Endothelial cell of umbilical vein (primary cell): Measurements from ENCODE around the gene CA14. TPM values are rescaled to one million over a fixed set of nuclear protein-coding genes. Genes with fewer than 3 reads are reported as not detected.

Experiments used
- BruUV-seq: library from RNA; stranded (reverse); fragments of 400-500 nt; replicated peaks from 2 replicates; lab custom pipeline; 2021; lab: Mats Ljungman, UMichigan
- CTCF ChIA-PET: fragments of 300-600, 350-600 bp; sonication (Branson Sonifier 250); formaldehyde crosslinking; loops from one replicate; lab custom pipeline; 2021; ENCODE audit warnings: antibody characterized with exemption, inconsistent platforms; lab: Charles Lee
- POLR2A ChIA-PET: fragments of 300-600, 350-600 bp; sonication (Branson Sonifier 250); formaldehyde crosslinking; loops from one replicate; lab custom pipeline; 2021; ENCODE audit warnings: antibody characterized with exemption, inconsistent platforms; lab: Charles Lee
- DNase-seq: peaks from one replicate; pipeline ENCODE4 v3.0.0-alpha.2; 2011; ENCODE audit warnings: low read depth, low spot score
- FAIRE-seq: peaks from 2 replicates; lab custom pipeline; 2011; peaks lifted over from hg19 to GRCh38; lab: Jason Lieb, UNC
- H2AFZ ChIP-seq: 2 replicates; pipeline ENCODE4 v1.6.0; 2012; ENCODE audit warnings: low read depth, low read length, control low read depth, inconsistent platforms
- H3K27ac ChIP-seq: 2 replicates; pipeline ENCODE4 v1.5.1; 2011; ENCODE audit warnings: low read depth, mild to moderate bottlenecking, control low read depth, low read length, moderate library complexity; ENCODE audit not compliant: insufficient read depth
- H3K27me3 ChIP-seq, 2 experiments: 2 replicates each; pipeline versions ENCODE4 v1.6.0 to v1.6.1; 2011; ENCODE audit warnings: low read length in 2 of 2, mixed read lengths in 1 of 2; ENCODE audit not compliant: control insufficient read depth in 2 of 2, insufficient read depth in 2 of 2
- H3K36me3 ChIP-seq, 2 experiments: 2 replicates in 1 of 2; 3 replicates in 1 of 2; pipeline ENCODE4 v1.5.1; 2011; ENCODE audit warnings: low read length in 2 of 2, mild to moderate bottlenecking in 1 of 2, moderate library complexity in 1 of 2; ENCODE audit not compliant: control insufficient read depth in 2 of 2, insufficient read depth in 2 of 2; ENCODE audit errors: extremely low read depth in 1 of 2
- H3K4me1 ChIP-seq: 3 replicates; pipeline ENCODE4 v1.5.1; 2011; ENCODE audit warnings: mild to moderate bottlenecking, low read length; ENCODE audit not compliant: control insufficient read depth, insufficient read depth; ENCODE audit errors: extremely low read depth
- H3K4me2 ChIP-seq: 2 replicates; pipeline ENCODE4 v1.6.1; 2011; ENCODE audit warnings: low read length, control low read depth, mixed read lengths; ENCODE audit not compliant: insufficient read depth
- H3K4me3 ChIP-seq, 3 experiments: fragments of 200-600 bp in 1 of 3; sonication (generic), shearing (Covaris generic) in 1 of 3; replicated peaks in 1 of 3; 2 replicates each; pipeline ENCODE4 v1.5.1; 2011 to 2016; ENCODE audit warnings: control low read depth in 3 of 3, low read length in 3 of 3, mild to moderate bottlenecking in 2 of 3, inconsistent platforms in 1 of 3, low read depth in 1 of 3, moderate library complexity in 1 of 3; ENCODE audit not compliant: insufficient read depth in 1 of 3
- H3K79me2 ChIP-seq: 2 replicates; pipeline ENCODE4 v1.6.0; 2012; ENCODE audit warnings: low read length, inconsistent platforms; ENCODE audit not compliant: control insufficient read depth, insufficient read depth
- H3K9ac ChIP-seq: replicated peaks from 2 replicates; pipeline ENCODE3; 2011; ENCODE audit warnings: low read length, control low read depth; ENCODE audit not compliant: insufficient read depth; ENCODE audit errors: extremely low read depth
- H3K9me1 ChIP-seq: replicated peaks from 3 replicates; pipeline ENCODE4 v1.6.0; 2011; ENCODE audit warnings: mild to moderate bottlenecking, low read length; ENCODE audit not compliant: control insufficient read depth, insufficient read depth; ENCODE audit errors: extremely low read depth
- H3K9me3 ChIP-seq: replicated peaks from 2 replicates; pipeline ENCODE4 v1.5.1; 2012; ENCODE audit warnings: low read length, inconsistent platforms; ENCODE audit not compliant: control insufficient read depth, insufficient read depth
- H4K20me1 ChIP-seq: replicated peaks from 2 replicates; pipeline ENCODE3; 2011; ENCODE audit warnings: mild to moderate bottlenecking, low read length; ENCODE audit not compliant: control insufficient read depth, insufficient read depth; ENCODE audit errors: extremely low read depth
- CTCF ChIP-seq, 2 donors: IDR thresholded peaks; 1 replicate in 1 of 2; 2 replicates in 1 of 2; pipeline ENCODE4 v1.5.1; 2011; ENCODE audit warnings: low read length in 2 of 2, mild to moderate bottlenecking in 2 of 2, moderate library complexity in 2 of 2, control low read depth in 1 of 2, inconsistent platforms in 1 of 2, low read depth in 1 of 2; ENCODE audit not compliant: insufficient read depth in 1 of 2; ENCODE audit errors: extremely low read depth in 1 of 2
- EZH2 ChIP-seq: IDR thresholded peaks from 2 replicates; pipeline ENCODE4 v1.6.1; 2012; ENCODE audit warnings: borderline replicate concordance, low read depth, mild to moderate bottlenecking, moderate library complexity, low read length, inconsistent platforms; ENCODE audit not compliant: severe bottlenecking
- GATA2 ChIP-seq: IDR thresholded peaks from 2 replicates; pipeline ENCODE4 v1.7.0; 2011; ENCODE audit warnings: low read depth, mild to moderate bottlenecking, moderate library complexity, mixed read lengths, low read length; ENCODE audit not compliant: insufficient read length, insufficient read depth
- JUN ChIP-seq: IDR thresholded peaks from 2 replicates; pipeline ENCODE4 v1.6.1; 2011; ENCODE audit warnings: borderline replicate concordance, low read depth; ENCODE audit not compliant: insufficient read length, insufficient read depth
- MAX ChIP-seq: IDR thresholded peaks from 2 replicates; pipeline ENCODE4 v1.6.1; 2011; ENCODE audit not compliant: insufficient read depth, insufficient read length
- POLR2A ChIP-seq: IDR thresholded peaks from 2 replicates; pipeline ENCODE4 v1.6.1; 2012; ENCODE audit warnings: low read depth, mild to moderate bottlenecking, control low read depth, low read length
- dilution Hi-C: fragments of 300-500 bp; cut with MboI; formaldehyde crosslinking; loops from one replicate; pipeline ENCODE4 v1.15.0; 2019; ENCODE audit warnings: low sequenced_read_pairs; ENCODE audit not compliant: extremely low pct_ligation_motif_present
- intact Hi-C: fragments of 100-400 bp; cut with micrococcal nuclease; formaldehyde crosslinking; loops from one replicate; pipeline ENCODE4 v1.10.0; 2022
- polyA plus RNA-seq, 4 experiments: library from polyadenylated mRNA; depleted of rRNA in 3 of 4; stranded (reverse) in 3 of 4; unstranded in 1 of 4; fragments of >200 nt; gene quantifications; 2 replicates each; pipeline versions ENCODE4 v1.2.1 to v1.2.3, GENCODE V29; 2011 to 2012; ENCODE audit warnings: missing spikeins in 1 of 4
- total RNA-seq: library from RNA; stranded (reverse); gene quantifications from 2 replicates; pipeline ENCODE4 v1.2.3, GENCODE V29; 2021

Gene CA14
- total and polyA plus RNA-seq, 2 donors (not counting 3 experiments of a cell fraction or from before 2014, with no cell fraction given): not detected

GRCh38 chr1:150281758-150282557 lies 24.4 kb downstream of the CA14 start, which contains the start of gene CIART:
CIART (plus strand) TSS chr1:150282554; CDS start chr1:150283268, 714 bp downstream.
- DNase-seq: peak; percentile 91
- Histone ChIP-seq H3K27ac (no peak within 1 kb of the TSS), H3K4me3 (peak within 1 kb of the TSS; percentile 20 to 40 (median 29)), H2AFZ (peak within 1 kb of the TSS; percentile 87), H3K9ac (peak within 1 kb of the TSS; percentile 33), H3K4me1 (peaks cover 10% of the 10 kb centered on the region), H4K20me1 (no peaks in the 10 kb centered on the region), H3K79me2 (no peaks in the 10 kb centered on the region), H3K27me3 (peaks cover 0 to 8% of the 10 kb centered on the region in 2 experiments), H3K9me3 (no peaks in the 10 kb centered on the region), H3K4me2 (peak within 1 kb of the TSS; percentile 63), H3K36me3 (no peaks in the 10 kb centered on the region), H3K9me1 (no peaks in the 10 kb centered on the region)
- dilution Hi-C loops: no loop called here
- ChIA-PET POLR2A (no interaction called here), CTCF (interaction anchor here (0.6 to 16.3 kb wide), 10 partner anchors 9 to 95 kb away, joined by 3 to 466 read pairs (median 4); partner anchors contain the start of genes ANP32E, APH1A, C1orf54 and CA14)
- TF ChIP-seq JUN: no peak
- peak; percentile 44 for TF ChIP-seq POLR2A
- TF ChIP-seq MAX: peak; percentile 97
- BruUV-seq: TSS peak; percentile 67
- peak; percentile 96 for FAIRE-seq
- intact Hi-C loops: loop anchor here (1.0 kb wide), 5 partner anchors 11 to 46 kb away; partner anchors contain the start of genes ANP32E, APH1A and MRPS21

GRCh38 chr1:150282558-150282958 lies 25.0 kb downstream of the CA14 start:
- Histone ChIP-seq H2AFZ (peak overlapping the region; percentile 87), H3K4me2 (peak overlapping the region; percentile 14), H3K9me1 (no peaks in the 10 kb centered on the region), H4K20me1 (no peaks in the 10 kb centered on the region), H3K4me3 (peak overlapping the region in 1 of 3 experiments; percentile 29), H3K9me3 (no peaks in the 10 kb centered on the region), H3K27ac (no peak overlapping the region), H3K9ac (no peak overlapping the region), H3K36me3 (no peaks in the 10 kb centered on the region), H3K79me2 (no peaks in the 10 kb centered on the region), H3K27me3 (peaks cover 0 to 8% of the 10 kb centered on the region in 2 experiments), H3K4me1 (peaks cover 10% of the 10 kb centered on the region)
- no peak for TF ChIP-seq GATA2
- peak; percentile 50 for TF ChIP-seq EZH2
- no peak for TF ChIP-seq CTCF (IDR thresholded peaks at IDR 0.05; ENCODE audit: extremely low read depth in 1 of 2, insufficient read depth in 1 of 2, low read depth in 1 of 2, low read length in 2 of 2)
- FAIRE-seq: no peak
- BruUV-seq: no TSS peak
- intact Hi-C loops: no loop called here
- dilution Hi-C loops: no loop called here
- DNase-seq: no peak
- ChIA-PET CTCF (interaction anchor here (2.2 to 16.3 kb wide), 3 partner anchors 10 to 26 kb away, joined by 23 to 466 read pairs (median 26); partner anchors contain the start of genes APH1A, C1orf54 and CA14), POLR2A (no interaction called here)
